Measurements from ENCODE around the gene RCE1. TPM values are rescaled to one million over a fixed set of nuclear protein-coding genes. Genes with fewer than 3 reads are reported as not detected.

Gene RCE1
- total RNA-seq, 2 experiments from 2014 or later, result 60.1 to 63.0 TPM

GRCh38 chr11:66815646-66816045, 27.6 kb upstream of the RCE1 start:
- Histone ChIP-seq H3K9me3 (ENCODE audit: control insufficient read depth in 1 of 2, insufficient read depth in 1 of 2, low read length in 2 of 2) (no peaks in the 10 kb centered on the region), H3K4me1 (ENCODE audit: insufficient read depth, low read length) (no peaks in the 10 kb centered on the region), H3K27me3 (ENCODE audit: control insufficient read depth in 1 of 2, insufficient read depth in 2 of 2, low read length in 2 of 2) (no peaks in the 10 kb centered on the region), H3K36me3 (ENCODE audit: insufficient read depth, low read length) (no peaks in the 10 kb centered on the region), H3K4me3 (ENCODE audit: low read length) (no peak overlapping the region), H3K27ac (ENCODE audit: low read depth in 1 of 2, low read length in 2 of 2) (no peak overlapping the region)
- ChIA-PET CTCF (no interaction called here), POLR2A (no interaction called here)
- no peak overlapping the region for H3K27ac Mint-ChIP-seq
- DNase-seq (no peak), ATAC-seq (ENCODE audit: poor library complexity) (no peak)
- no peak overlapping the region for H3K4me3 Mint-ChIP-seq
- TF ChIP-seq CTCF (IDR thresholded peaks at IDR 0.05), result no peak
- no peaks in the 10 kb centered on the region for H3K27me3 Mint-ChIP-seq
- intact Hi-C loops (cut with DNase I, micrococcal nuclease), result no loop called here
- H3K36me3 Mint-ChIP-seq (ENCODE audit: low read depth), result no peaks in the 10 kb centered on the region
- H3K4me1 Mint-ChIP-seq (ENCODE audit: low read depth), result no peaks in the 10 kb centered on the region
- no peaks in the 10 kb centered on the region for H3K9me3 Mint-ChIP-seq

- Mint-ChIP-seq H3K9me3 (no peaks in the 10 kb centered on the region), H3K4me3 (no peak overlapping the region), H3K36me3 (ENCODE audit: low read depth) (no peaks in the 10 kb centered on the region), H3K27ac (no peak overlapping the region), H3K4me1 (ENCODE audit: low read depth) (no peaks in the 10 kb centered on the region), H3K27me3 (no peaks in the 10 kb centered on the region)
- H3K27ac ChIP-seq (ENCODE audit: low read depth in 1 of 2, low read length in 2 of 2), result no peak overlapping the region
- H3K36me3 ChIP-seq (ENCODE audit: insufficient read depth, low read length), result no peaks in the 10 kb centered on the region
- no peaks in the 10 kb centered on the region for H3K4me1 ChIP-seq (ENCODE audit: insufficient read depth, low read length)
- POLR2A ChIA-PET, result no interaction called here
- H3K4me3 ChIP-seq (ENCODE audit: low read length), result no peak overlapping the region
- intact Hi-C loops (cut with DNase I, micrococcal nuclease), result no loop called here
- DNase-seq, result no peak
- no peaks in the 10 kb centered on the region for H3K9me3 ChIP-seq (ENCODE audit: control insufficient read depth in 1 of 2, insufficient read depth in 1 of 2, low read length in 2 of 2)
- no peak for ATAC-seq (ENCODE audit: poor library complexity)
- TF ChIP-seq CTCF (IDR thresholded peaks at IDR 0.05), result no peak
- CTCF ChIA-PET, result no interaction called here
- no peaks in the 10 kb centered on the region for H3K27me3 ChIP-seq (ENCODE audit: control insufficient read depth in 1 of 2, insufficient read depth in 2 of 2, low read length in 2 of 2)
Measured at GRCh38 chr11:66818231-66818955, 24.8 kb upstream of the RCE1 start.

GRCh38 chr11:66820381-66820780, 22.9 kb upstream of the RCE1 start:
- no peaks in the 10 kb centered on the region for H3K36me3 ChIP-seq (ENCODE audit: insufficient read depth, low read length)
- DNase-seq, result no peak
- no peak overlapping the region for H3K27ac Mint-ChIP-seq
- H3K9me3 Mint-ChIP-seq, result no peaks in the 10 kb centered on the region
- POLR2A ChIA-PET, result no interaction called here
- intact Hi-C loops (cut with DNase I, micrococcal nuclease), result loop anchor here in 1 of 2 experiments (5.0 kb wide), 1 partner anchor 48 kb away; no protein-coding TSS in a partner anchor
- no peak for TF ChIP-seq CTCF (IDR thresholded peaks at IDR 0.05)
- no peak for ATAC-seq (ENCODE audit: poor library complexity)
- no peaks in the 10 kb centered on the region for H3K36me3 Mint-ChIP-seq (ENCODE audit: low read depth)
- CTCF ChIA-PET, result interaction anchor here (1.2 kb wide), 1 partner anchor 142 kb away, joined by 3 read pairs; no protein-coding TSS in a partner anchor
- no peak overlapping the region for H3K27ac ChIP-seq (ENCODE audit: low read depth in 1 of 2, low read length in 2 of 2)
- H3K4me3 ChIP-seq (ENCODE audit: low read length), result no peak overlapping the region
- no peaks in the 10 kb centered on the region for H3K4me1 ChIP-seq (ENCODE audit: insufficient read depth, low read length)
- no peaks in the 10 kb centered on the region for H3K27me3 ChIP-seq (ENCODE audit: control insufficient read depth in 1 of 2, insufficient read depth in 2 of 2, low read length in 2 of 2)
- no peaks in the 10 kb centered on the region for H3K4me1 Mint-ChIP-seq (ENCODE audit: low read depth)
- H3K27me3 Mint-ChIP-seq, result no peaks in the 10 kb centered on the region
- H3K4me3 Mint-ChIP-seq, result no peak overlapping the region
- H3K9me3 ChIP-seq (ENCODE audit: control insufficient read depth in 1 of 2, insufficient read depth in 1 of 2, low read length in 2 of 2), result no peaks in the 10 kb centered on the region

Data from CD4-positive, alpha-beta T cell (primary cell).